OCI-LY7 (cell line): ENCODE measurements around the gene SEMA3F. TPM values are rescaled to one million over a fixed set of nuclear protein-coding genes. Genes with fewer than 3 reads are reported as not detected.
"Not testable (repeated sequence)": the region's sequence is repeated elsewhere in the genome, so short reads cannot be mapped to it uniquely, and the experiment has no call there.

ENCODE experiments used
- BruUV-seq: library from RNA; stranded (reverse); fragments of 400-500 nt; replicated peaks from 2 replicates; lab custom pipeline; 2021; lab: Mats Ljungman, UMichigan
- CTCF ChIA-PET: fragments of 300-600 bp; sonication (Branson Sonifier 250); formaldehyde crosslinking; loops from one replicate; lab custom pipeline; 2022; ENCODE audit warnings: antibody characterized with exemption; ENCODE audit not compliant: unreplicated experiment; lab: Charles Lee
- POLR2A ChIA-PET: fragments of 300-600 bp; sonication (Branson Sonifier 250); formaldehyde crosslinking; loops from one replicate; lab custom pipeline; 2022; ENCODE audit warnings: antibody characterized with exemption; lab: Charles Lee
- DNase-seq: peaks from one replicate; pipeline ENCODE4 v3.0.0-alpha.2; 2015; ENCODE audit warnings: low spot score
- H2AFZ ChIP-seq: fragments of 200-600 bp; sonication (generic), shearing (Covaris generic); 2 replicates; pipeline ENCODE4 v1.6.1; 2014; ENCODE audit warnings: mild to moderate bottlenecking, antibody characterized with exemption, low read length, moderate library complexity
- H3K27ac ChIP-seq: fragments of 200-600 bp; sonication (generic); 2 replicates; pipeline ENCODE4 v1.5.1; 2014; ENCODE audit warnings: mixed run types, low read depth, mild to moderate bottlenecking, moderate library complexity, low read length, inconsistent platforms; ENCODE audit not compliant: poor library complexity, severe bottlenecking
- H3K36me3 ChIP-seq: fragments of 200-600 bp; sonication (generic); 2 replicates; pipeline ENCODE4 v1.6.1; 2014; ENCODE audit warnings: mild to moderate bottlenecking, antibody characterized with exemption, low read length, moderate library complexity, mixed read lengths; ENCODE audit not compliant: insufficient read depth
- H3K4me1 ChIP-seq: fragments of 200-600 bp; sonication (generic); 2 replicates; pipeline ENCODE4 v1.5.1; 2014; ENCODE audit warnings: mild to moderate bottlenecking, low read length; ENCODE audit not compliant: insufficient read depth, poor library complexity, severe bottlenecking
- H3K4me2 ChIP-seq: fragments of 200-600 bp; sonication (generic); 2 replicates; pipeline ENCODE4 v1.6.1; 2014; ENCODE audit warnings: mild to moderate bottlenecking, low read length
- H3K4me3 ChIP-seq: fragments of 200-600 bp; sonication (generic); 2 replicates; pipeline ENCODE4 v1.5.1; 2014; ENCODE audit warnings: mild to moderate bottlenecking, low read depth, low read length; ENCODE audit not compliant: poor library complexity, severe bottlenecking
- H3K79me2 ChIP-seq: fragments of 200-600 bp; sonication (generic); 2 replicates; pipeline ENCODE4 v1.6.1; 2016; ENCODE audit warnings: low read depth, mild to moderate bottlenecking, low read length, moderate library complexity, mixed read lengths; ENCODE audit not compliant: insufficient read depth
- H3K9me2 ChIP-seq: fragments of 200-600 bp; sonication (generic); 2 replicates; pipeline ENCODE4 v1.6.1; 2016; ENCODE audit warnings: mild to moderate bottlenecking, low read length, mixed read lengths; ENCODE audit not compliant: insufficient read depth
- H3K9me3 ChIP-seq: fragments of 200-600 bp; sonication (generic); 2 replicates; pipeline ENCODE4 v1.6.1; 2014; ENCODE audit warnings: mild to moderate bottlenecking, mixed run types, low read length, mixed read lengths
- H4K20me1 ChIP-seq: fragments of 200-600 bp; sonication (generic); 2 replicates; pipeline ENCODE4 v1.6.1; 2014; ENCODE audit warnings: mild to moderate bottlenecking, antibody characterized with exemption, low read length, moderate library complexity, mixed read lengths; ENCODE audit not compliant: insufficient read depth
- EZH2phosphoT487 ChIP-seq: fragments of 200-600 bp; sonication (generic); IDR thresholded peaks from 2 replicates; pipeline ENCODE4 v1.6.1; 2018; ENCODE audit warnings: low read depth, borderline replicate concordance, mild to moderate bottlenecking, mixed run types, antibody characterized with exemption, low read length, moderate library complexity, mixed read lengths
- intact Hi-C: fragments of 100-400 bp; cut with micrococcal nuclease; formaldehyde crosslinking; loops from one replicate; pipeline ENCODE4 v1.10.0; 2022; ENCODE audit not compliant: unreplicated experiment
- total RNA-seq, 2 experiments: library from RNA; depleted of rRNA in 1 of 2; stranded (reverse); fragments of >200 nt in 1 of 2; shearing (Covaris generic) in 1 of 2; gene quantifications; 2 replicates each; pipeline ENCODE4 v1.2.3, GENCODE V29; 2014 to 2022
- TF ChIP-seq, protein P1 (sequence below): fragments of 200-600 bp; sonication (generic); conservative IDR thresholded peaks from 2 replicates; pipeline ENCODE4 v1.5.1; 2014; ENCODE audit warnings: mild to moderate bottlenecking, antibody characterized with exemption, low read length, moderate library complexity, mixed read lengths

Gene SEMA3F
- total RNA-seq, 2 experiments from 2014 or later: 0.84 TPM; not detected in 1

DNA sequence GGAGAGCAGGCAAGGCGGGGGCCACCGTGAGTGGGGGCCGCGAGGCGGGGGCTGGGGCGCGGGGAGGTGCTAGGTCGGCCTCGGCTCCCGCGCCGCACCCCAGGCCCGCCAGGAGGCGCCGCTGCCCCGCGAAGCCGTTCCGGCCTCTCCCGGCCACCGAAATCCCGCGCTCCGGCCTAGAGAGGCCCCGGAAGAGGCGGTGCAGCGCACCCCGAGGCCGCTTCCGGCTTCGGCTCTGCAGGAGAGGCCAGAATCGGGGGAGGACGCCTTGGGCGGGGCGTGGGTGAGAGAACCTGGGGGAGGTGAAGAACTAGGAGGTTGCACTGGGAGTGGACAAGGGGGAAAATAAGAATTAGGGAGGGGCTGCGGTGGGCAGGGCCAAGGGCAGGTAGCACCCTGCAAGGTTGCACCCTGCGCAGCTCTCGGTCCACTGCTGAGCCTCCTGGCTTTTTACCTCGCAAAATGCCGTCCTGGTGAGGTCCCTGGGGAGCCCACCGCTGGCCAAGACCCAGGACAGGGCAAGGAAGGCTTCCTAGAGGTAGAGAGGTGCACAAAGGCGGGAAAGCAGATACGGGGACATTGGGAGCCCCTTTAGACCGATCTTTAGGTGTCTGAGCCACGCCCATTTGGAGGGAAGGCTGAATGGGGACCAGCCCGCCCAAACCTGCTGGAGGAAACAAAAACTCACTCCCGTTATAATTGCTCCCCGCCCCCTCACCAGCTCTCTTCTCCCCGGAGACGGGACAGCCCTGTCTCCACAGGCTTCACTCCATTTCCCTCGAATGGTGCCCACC is 72.5 kb downstream of the SEMA3F start:
- Histone ChIP-seq H3K4me1 (peaks cover 45% of the 10 kb centered on the region), H3K27ac (peak overlapping the region; percentile 60), H3K36me3 (no peaks in the 10 kb centered on the region), H3K9me2 (no peaks in the 10 kb centered on the region), H3K4me3 (peak overlapping the region; percentile 90), H2AFZ (peak overlapping the region; percentile 75), H3K4me2 (peak overlapping the region; percentile 89), H4K20me1 (no peaks in the 10 kb centered on the region), H3K9me3 (no peaks in the 10 kb centered on the region), H3K79me2 (no peaks in the 10 kb centered on the region)
- ChIA-PET CTCF (interaction anchor here (0.6 to 3.6 kb wide), 7 partner anchors 14 to 110 kb away, joined by 3 to 23 read pairs (median 4); no protein-coding TSS in a partner anchor), POLR2A (interaction anchor here (0.8 to 3.9 kb wide), 9 partner anchors 8 to 123 kb away, joined by 3 to 24 read pairs (median 5); partner anchors contain the start of genes GNAI2 and NPRL2)
- peak; percentile 96 for DNase-seq
- TSS peak; percentile 68 for BruUV-seq
- intact Hi-C loops: loop anchor here (1.0 to 10.0 kb wide), 6 partner anchors 19 to 423 kb away; partner anchors contain the start of genes HYAL2 and INKA1
- TF ChIP-seq EZH2phosphoT487: no peak
- TF ChIP-seq, protein P1, sequence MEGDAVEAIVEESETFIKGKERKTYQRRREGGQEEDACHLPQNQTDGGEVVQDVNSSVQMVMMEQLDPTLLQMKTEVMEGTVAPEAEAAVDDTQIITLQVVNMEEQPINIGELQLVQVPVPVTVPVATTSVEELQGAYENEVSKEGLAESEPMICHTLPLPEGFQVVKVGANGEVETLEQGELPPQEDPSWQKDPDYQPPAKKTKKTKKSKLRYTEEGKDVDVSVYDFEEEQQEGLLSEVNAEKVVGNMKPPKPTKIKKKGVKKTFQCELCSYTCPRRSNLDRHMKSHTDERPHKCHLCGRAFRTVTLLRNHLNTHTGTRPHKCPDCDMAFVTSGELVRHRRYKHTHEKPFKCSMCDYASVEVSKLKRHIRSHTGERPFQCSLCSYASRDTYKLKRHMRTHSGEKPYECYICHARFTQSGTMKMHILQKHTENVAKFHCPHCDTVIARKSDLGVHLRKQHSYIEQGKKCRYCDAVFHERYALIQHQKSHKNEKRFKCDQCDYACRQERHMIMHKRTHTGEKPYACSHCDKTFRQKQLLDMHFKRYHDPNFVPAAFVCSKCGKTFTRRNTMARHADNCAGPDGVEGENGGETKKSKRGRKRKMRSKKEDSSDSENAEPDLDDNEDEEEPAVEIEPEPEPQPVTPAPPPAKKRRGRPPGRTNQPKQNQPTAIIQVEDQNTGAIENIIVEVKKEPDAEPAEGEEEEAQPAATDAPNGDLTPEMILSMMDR: peak; percentile 81

DNA sequence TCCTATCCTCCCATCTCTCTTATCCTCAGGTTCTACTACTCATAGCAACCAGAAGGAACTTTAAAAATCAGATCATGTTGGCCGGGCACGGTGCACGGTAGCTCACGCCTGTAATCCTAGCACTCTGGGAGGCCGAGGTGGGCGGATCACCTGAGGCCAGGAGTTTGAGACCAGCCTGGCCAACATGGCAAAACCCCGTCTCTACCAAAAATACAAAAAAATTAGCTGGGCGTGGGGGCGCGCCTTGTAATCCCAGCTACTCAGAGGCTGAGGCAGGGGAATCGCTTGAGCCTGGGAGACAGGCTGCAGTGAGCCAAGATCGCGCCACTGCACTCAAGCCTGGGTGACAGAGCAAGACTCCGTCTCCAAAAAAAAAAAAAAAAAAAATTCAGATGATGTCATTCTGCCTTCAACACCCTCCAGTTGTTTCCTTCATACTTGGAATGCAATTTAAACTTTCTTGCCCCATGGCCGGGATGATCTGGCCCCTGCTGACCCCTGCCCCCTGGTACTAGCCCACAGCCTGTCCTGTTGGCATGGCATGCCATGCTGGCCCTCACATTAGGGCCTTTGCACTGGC is 73.2 kb downstream of the SEMA3F start:
- BruUV-seq, H3K36me3 ChIP-seq, H3K79me2 ChIP-seq, DNase-seq, H3K9me2 ChIP-seq, H4K20me1 ChIP-seq, H3K9me3 ChIP-seq: not testable (repeated sequence)
- POLR2A ChIA-PET: interaction anchor here (0.8 to 3.9 kb wide), 5 partner anchors 7 to 109 kb away, joined by 3 to 24 read pairs (median 5); partner anchors contain the start of gene GNAI2
- Histone ChIP-seq H3K27ac (peak overlapping the region; percentile 60), H3K4me2 (peak overlapping the region; percentile 89), H3K4me3 (peak overlapping the region; percentile 90), H2AFZ (peak overlapping the region; percentile 68; the same call in 1 of the 2 replicates), H3K4me1 (peaks cover 45% of the 10 kb centered on the region)
- intact Hi-C loops: loop anchor here (5.0 to 10.0 kb wide), 2 partner anchors 94 to 423 kb away; partner anchors contain the start of genes HYAL2 and INKA1
- CTCF ChIA-PET: interaction anchor here (0.6 to 3.6 kb wide), 3 partner anchors 13 to 31 kb away, joined by 3 to 20 read pairs (median 5); no protein-coding TSS in a partner anchor

DNA sequence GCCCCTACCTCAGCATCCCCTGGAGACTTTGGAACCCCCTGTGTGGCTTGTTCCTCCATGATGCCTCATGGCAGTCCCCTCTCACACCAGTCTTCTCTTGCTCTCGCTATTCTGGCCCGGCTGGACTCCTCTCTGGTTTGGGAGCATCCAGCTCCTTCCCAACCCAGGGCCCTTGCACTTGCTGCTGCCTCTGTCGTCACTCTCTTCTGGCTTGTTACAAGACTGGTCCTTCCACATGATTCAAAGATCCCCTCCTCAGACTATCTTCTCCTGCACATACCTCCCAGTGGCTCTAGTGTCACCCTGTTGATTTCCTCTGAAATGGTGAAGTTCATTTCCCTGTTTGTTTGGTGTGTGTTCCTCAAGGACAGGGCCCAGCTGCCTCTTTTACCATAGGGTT is 74.4 kb downstream of the SEMA3F start:
- H3K4me2 ChIP-seq: 0 out of 2 replicates have a peak overlapping the region, but pooled peaks have one; percentile 8
- no peaks in the 10 kb centered on the region for H3K79me2 ChIP-seq
- ChIA-PET CTCF (interaction anchor here (0.6 to 3.6 kb wide), 3 partner anchors 11 to 17 kb away, joined by 3 to 20 read pairs (median 5); no protein-coding TSS in a partner anchor), POLR2A (interaction anchor here (0.8 to 3.9 kb wide), 3 partner anchors 9 to 23 kb away, joined by 3 to 24 read pairs (median 7); no protein-coding TSS in a partner anchor)
- TF ChIP-seq, protein P1: no peak
- TF ChIP-seq EZH2phosphoT487: no peak
- H3K4me3 ChIP-seq: no peak overlapping the region
- H2AFZ ChIP-seq: no peak overlapping the region
- no peaks in the 10 kb centered on the region for H3K9me3 ChIP-seq
- no peaks in the 10 kb centered on the region for H3K36me3 ChIP-seq
- H3K27ac ChIP-seq: no peak overlapping the region
- H3K4me1 ChIP-seq: peaks cover 46% of the 10 kb centered on the region
- DNase-seq: no peak
- no peaks in the 10 kb centered on the region for H3K9me2 ChIP-seq
- no peaks in the 10 kb centered on the region for H4K20me1 ChIP-seq
- intact Hi-C loops: loop anchor here (5.0 to 10.0 kb wide), 2 partner anchors 93 to 425 kb away; partner anchors contain the start of genes HYAL2 and INKA1
- no TSS peak for BruUV-seq
